Measurements from ENCODE around the gene TGFBR2. TPM values are rescaled to one million over a fixed set of nuclear protein-coding genes. Genes with fewer than 3 reads are reported as not detected.

The TGFBR2 gene
- total RNA-seq, 1 donor from 2014 or later = 19.5 TPM

GRCh38 chr3:30646181-30646876 lies 39.9 kb downstream of the TGFBR2 start:
- Mint-ChIP-seq H3K4me3 (ENCODE audit: low read depth) (no peak overlapping the region), H3K9me3 (no peaks in the 10 kb centered on the region), H3K27me3 (ENCODE audit: low read depth) (no peaks in the 10 kb centered on the region), H3K4me1 (ENCODE audit: low read depth) (peaks cover 84% of the 10 kb centered on the region), H3K27ac (peak overlapping the region; percentile 8), H3K36me3 (ENCODE audit: low read depth) (peaks cover 74% of the 10 kb centered on the region)
- DNase-seq (ENCODE audit: low spot score) = no peak
- intact Hi-C loops (cut with micrococcal nuclease) = no loop called here

DNA sequence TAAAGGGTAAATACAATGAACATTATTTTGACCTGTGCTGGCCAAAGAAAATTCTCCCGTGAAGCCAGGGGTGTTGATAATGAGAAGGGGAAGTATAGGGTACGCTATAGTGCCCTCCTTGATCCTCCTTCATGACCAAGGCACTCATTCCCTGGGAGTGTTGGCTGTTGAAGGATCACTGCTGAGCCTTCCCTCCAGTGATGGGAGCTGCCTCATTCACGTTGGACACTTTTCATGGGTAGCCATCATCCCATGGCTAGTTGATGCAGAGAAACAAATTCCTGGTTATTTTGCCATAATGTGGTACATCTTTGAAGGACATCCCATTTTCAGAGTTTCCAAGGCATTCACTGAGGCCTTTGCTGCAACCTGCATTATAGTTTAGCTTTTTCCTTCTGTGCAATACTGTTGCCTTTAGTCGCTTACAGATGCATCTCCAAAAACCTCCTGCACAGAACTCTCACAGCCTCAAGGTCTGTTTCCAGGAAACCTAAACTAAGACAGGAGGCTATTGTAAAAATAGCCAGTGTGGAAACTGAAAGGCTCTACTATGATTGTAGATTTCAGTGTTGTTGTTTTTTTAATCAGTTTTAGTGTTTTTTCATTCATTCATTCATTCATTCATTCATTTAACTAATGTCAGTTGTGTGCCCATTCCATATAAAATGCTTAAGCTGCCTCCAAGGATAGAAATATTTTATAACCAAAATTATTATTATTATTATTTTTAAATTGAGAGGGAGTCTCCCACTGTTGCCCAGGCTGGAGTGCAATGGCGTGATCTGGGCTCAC lies 40.8 kb downstream of the TGFBR2 start:
- Mint-ChIP-seq H3K27me3 (ENCODE audit: low read depth) (no peaks in the 10 kb centered on the region), H3K4me3 (ENCODE audit: low read depth) (no peak overlapping the region), H3K27ac (no peak overlapping the region), H3K36me3 (ENCODE audit: low read depth) (peaks cover 78% of the 10 kb centered on the region), H3K9me3 (no peaks in the 10 kb centered on the region), H3K4me1 (ENCODE audit: low read depth) (peaks cover 81% of the 10 kb centered on the region)
- intact Hi-C loops (cut with micrococcal nuclease) = no loop called here
- no peak for DNase-seq (ENCODE audit: low spot score)

DNA sequence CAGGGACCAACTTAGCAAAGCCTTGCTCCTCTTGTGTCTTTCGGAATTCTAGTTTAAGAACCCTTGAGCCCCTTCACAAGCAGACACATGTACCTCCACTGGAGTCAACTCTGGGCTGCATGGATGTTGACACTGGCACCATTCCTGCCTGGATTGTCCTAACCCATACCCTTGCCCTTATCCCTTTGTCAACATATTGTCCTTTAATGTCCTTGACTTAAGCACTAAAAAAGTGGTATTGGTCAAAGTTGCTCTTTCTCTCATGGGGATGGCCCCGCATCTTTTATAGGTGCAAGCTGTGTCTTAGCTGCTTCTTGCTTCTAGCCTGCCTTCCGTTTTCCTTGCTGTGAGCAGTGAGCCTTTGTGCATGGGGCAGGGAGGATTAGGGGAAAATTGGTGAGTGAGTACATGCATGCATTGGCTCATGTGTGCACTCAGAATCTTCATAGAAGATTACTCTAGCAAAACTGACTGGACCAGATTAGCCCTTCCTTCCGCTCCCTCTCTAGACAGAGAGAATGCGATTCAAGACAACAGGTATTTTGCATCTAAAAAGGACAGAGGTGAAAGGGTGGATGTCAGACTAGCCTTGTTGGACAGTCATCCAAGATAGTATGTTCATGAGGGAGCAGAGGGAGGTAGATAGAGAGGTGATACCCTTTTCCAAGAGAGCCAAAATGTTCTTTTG lies 42.4 kb downstream of the TGFBR2 start:
- no peaks in the 10 kb centered on the region for H3K9me3 Mint-ChIP-seq
- H3K4me3 Mint-ChIP-seq (ENCODE audit: low read depth) = no peak overlapping the region
- H3K27me3 Mint-ChIP-seq (ENCODE audit: low read depth) = no peaks in the 10 kb centered on the region
- peak overlapping the region; percentile 39 for H3K27ac Mint-ChIP-seq
- peaks cover 90% of the 10 kb centered on the region for H3K36me3 Mint-ChIP-seq (ENCODE audit: low read depth)
- no peak for DNase-seq (ENCODE audit: low spot score)
- peaks cover 83% of the 10 kb centered on the region for H3K4me1 Mint-ChIP-seq (ENCODE audit: low read depth)
- intact Hi-C loops (cut with micrococcal nuclease) = no loop called here

DNA sequence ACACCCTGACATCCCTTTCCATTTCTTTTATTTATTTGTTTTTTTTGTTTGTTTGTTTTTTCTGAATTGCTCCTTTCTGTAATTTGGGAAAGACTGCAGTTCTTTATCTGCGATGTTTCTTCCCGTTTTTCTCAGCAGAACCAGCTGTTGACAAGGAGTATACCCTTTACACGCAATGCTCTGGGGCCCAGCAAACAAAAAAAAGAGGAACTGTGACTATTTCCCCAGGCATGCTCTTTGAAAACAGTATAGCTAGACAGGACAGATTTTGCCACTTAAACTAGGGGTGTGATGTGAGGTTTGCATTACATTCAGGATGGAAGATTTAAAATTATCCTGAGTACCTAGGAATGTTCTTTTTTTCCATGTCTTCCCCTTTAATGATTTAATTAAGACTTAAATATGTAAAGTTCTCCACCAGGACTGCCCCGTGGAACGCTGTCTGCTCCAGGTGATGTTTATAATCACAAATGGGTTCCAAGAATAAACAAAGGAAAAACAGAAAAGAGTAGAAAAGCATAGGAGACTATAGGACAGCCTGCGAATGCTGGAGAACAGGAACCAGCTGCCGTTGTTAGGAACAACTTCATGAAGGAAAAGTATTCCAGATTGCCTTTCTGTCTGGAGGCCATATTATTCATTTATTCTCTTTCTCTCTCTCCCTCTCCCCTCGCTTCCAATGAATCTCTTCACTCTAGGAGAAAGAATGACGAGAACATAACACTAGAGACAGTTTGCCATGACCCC lies 43.3 kb downstream of the TGFBR2 start:
- intact Hi-C loops (cut with micrococcal nuclease) = loop anchor here (10.0 kb wide), 2 partner anchors 605 to 1805 kb away; no protein-coding TSS in a partner anchor
- H3K27ac Mint-ChIP-seq = peak overlapping the region; percentile 36
- H3K4me3 Mint-ChIP-seq (ENCODE audit: low read depth) = no peak overlapping the region
- peaks cover 82% of the 10 kb centered on the region for H3K4me1 Mint-ChIP-seq (ENCODE audit: low read depth)
- no peaks in the 10 kb centered on the region for H3K27me3 Mint-ChIP-seq (ENCODE audit: low read depth)
- no peak for DNase-seq (ENCODE audit: low spot score)
- no peaks in the 10 kb centered on the region for H3K9me3 Mint-ChIP-seq
- peaks cover 93% of the 10 kb centered on the region for H3K36me3 Mint-ChIP-seq (ENCODE audit: low read depth)

DNA sequence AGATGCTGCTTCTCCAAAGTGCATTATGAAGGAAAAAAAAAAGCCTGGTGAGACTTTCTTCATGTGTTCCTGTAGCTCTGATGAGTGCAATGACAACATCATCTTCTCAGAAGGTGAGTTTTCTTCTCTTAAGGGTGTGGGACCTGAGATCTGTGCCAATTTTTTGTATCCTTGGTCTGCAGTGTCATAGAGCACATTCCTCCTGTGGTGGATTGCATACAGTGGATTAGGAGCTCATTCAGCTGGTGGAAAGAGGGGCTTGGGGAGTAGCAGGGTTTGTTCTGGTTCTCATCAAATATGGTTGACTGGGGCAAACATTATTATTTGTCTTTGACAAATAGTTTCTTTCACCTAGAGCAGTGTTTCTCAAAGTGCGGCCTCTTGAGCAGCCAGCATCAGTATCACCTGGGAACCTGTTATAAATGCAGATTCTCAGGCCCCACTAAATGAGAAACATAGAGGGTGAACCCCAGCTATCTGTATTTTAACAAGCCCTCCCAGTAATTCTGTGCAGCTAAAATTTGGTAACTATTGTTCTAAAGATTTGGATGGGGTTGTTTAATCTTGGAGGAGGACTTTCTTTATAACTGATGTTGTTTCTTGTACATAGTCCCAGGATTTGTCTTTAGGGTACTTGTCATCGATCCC lies 44.1 kb downstream of the TGFBR2 start:
- DNase-seq (ENCODE audit: low spot score) = no peak
- Mint-ChIP-seq H3K9me3 (no peaks in the 10 kb centered on the region), H3K4me1 (ENCODE audit: low read depth) (peaks cover 82% of the 10 kb centered on the region), H3K4me3 (ENCODE audit: low read depth) (no peak overlapping the region), H3K36me3 (ENCODE audit: low read depth) (peaks cover 95% of the 10 kb centered on the region), H3K27ac (peak overlapping the region; percentile 36), H3K27me3 (ENCODE audit: low read depth) (no peaks in the 10 kb centered on the region)
- intact Hi-C loops (cut with micrococcal nuclease) = loop anchor here (10.0 kb wide), 2 partner anchors 604 to 1806 kb away; no protein-coding TSS in a partner anchor

- Mint-ChIP-seq H3K9me3 (no peaks in the 10 kb centered on the region), H3K4me3 (ENCODE audit: low read depth) (peak overlapping the region; percentile 26), H3K36me3 (ENCODE audit: low read depth) (peaks cover 91% of the 10 kb centered on the region), H3K4me1 (ENCODE audit: low read depth) (peaks cover 84% of the 10 kb centered on the region), H3K27me3 (ENCODE audit: low read depth) (no peaks in the 10 kb centered on the region), H3K27ac (peak overlapping the region; percentile 85)
- intact Hi-C loops (cut with micrococcal nuclease) = loop anchor here (2.0 to 10.0 kb wide), 3 partner anchors 29 to 1809 kb away; no protein-coding TSS in a partner anchor
- DNase-seq (ENCODE audit: low spot score) = no peak
These were observed 47.9 kb downstream of the TGFBR2 start for GRCh38 chr3:30654269-30654668.

DNA sequence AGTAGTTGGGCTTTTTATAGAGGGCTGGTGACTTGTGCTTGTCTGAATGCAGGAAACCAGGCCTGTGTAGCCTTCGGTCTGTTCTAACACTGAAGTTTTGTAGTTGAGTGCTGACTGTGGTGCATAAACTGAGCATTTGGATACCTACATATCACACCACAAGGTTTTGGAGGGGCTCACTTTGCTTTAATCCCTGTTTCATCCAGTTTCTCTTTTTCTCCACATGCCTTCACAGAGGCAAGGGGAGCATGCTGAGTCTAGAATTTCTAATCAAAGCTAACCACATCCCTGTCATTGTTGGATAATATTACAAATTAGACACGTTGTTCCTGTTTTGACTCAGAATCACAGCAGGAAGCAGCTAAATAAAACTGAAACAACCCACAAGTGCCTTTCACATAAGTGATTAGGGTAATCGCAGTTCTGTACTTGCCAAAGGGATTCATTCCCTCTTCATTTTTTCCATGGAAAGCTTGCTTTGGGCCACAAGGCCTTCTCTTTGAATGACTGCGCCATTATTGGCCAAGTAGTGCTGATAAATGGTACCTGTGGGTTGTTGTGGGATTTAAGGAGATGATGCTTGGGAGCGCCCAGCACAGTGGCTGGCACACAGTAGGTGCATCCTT lies 48.9 kb downstream of the TGFBR2 start:
- peak overlapping the region; percentile 85 for H3K27ac Mint-ChIP-seq
- H3K4me1 Mint-ChIP-seq (ENCODE audit: low read depth) = peaks cover 81% of the 10 kb centered on the region
- no peaks in the 10 kb centered on the region for H3K27me3 Mint-ChIP-seq (ENCODE audit: low read depth)
- peak; percentile 35 for DNase-seq (ENCODE audit: low spot score)
- H3K4me3 Mint-ChIP-seq (ENCODE audit: low read depth) = peak overlapping the region; percentile 49
- intact Hi-C loops (cut with micrococcal nuclease) = loop anchor here (1.0 to 10.0 kb wide), 7 partner anchors 11 to 1810 kb away; no protein-coding TSS in a partner anchor
- H3K9me3 Mint-ChIP-seq = no peaks in the 10 kb centered on the region
- peaks cover 82% of the 10 kb centered on the region for H3K36me3 Mint-ChIP-seq (ENCODE audit: low read depth)

- Mint-ChIP-seq H3K4me1 (ENCODE audit: low read depth) (peaks cover 86% of the 10 kb centered on the region), H3K9me3 (no peaks in the 10 kb centered on the region), H3K4me3 (ENCODE audit: low read depth) (no peak overlapping the region), H3K36me3 (ENCODE audit: low read depth) (peaks cover 82% of the 10 kb centered on the region), H3K27me3 (ENCODE audit: low read depth) (no peaks in the 10 kb centered on the region), H3K27ac (peak overlapping the region; percentile 92)
- intact Hi-C loops (cut with micrococcal nuclease) = loop anchor here (5.0 to 10.0 kb wide), 3 partner anchors 451 to 1812 kb away; no protein-coding TSS in a partner anchor
- no peak for DNase-seq (ENCODE audit: low spot score)
These were observed 50.3 kb downstream of the TGFBR2 start for GRCh38 chr3:30656624-30657141.

DNA sequence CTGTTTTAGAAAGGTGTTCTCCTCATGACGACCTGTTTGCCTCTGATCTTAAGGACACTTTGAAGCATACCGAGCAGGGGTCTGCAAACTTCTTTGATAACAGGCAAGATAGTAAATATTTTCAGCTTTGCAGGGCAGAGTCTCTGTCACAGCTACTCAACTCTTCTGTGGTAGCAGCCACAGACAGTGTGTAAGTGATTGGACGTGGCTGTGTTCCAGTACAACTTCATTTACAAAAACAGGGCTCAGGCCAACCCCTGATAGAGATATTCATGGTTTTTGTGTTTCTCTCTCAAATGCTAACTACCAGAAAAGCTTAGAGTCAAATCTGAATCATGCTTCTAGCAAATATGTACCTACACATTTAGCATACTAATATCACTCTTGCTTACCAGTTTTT lies 51.5 kb downstream of the TGFBR2 start:
- no peak for DNase-seq (ENCODE audit: low spot score)
- H3K36me3 Mint-ChIP-seq (ENCODE audit: low read depth) = peaks cover 81% of the 10 kb centered on the region
- no peaks in the 10 kb centered on the region for H3K9me3 Mint-ChIP-seq
- no peaks in the 10 kb centered on the region for H3K27me3 Mint-ChIP-seq (ENCODE audit: low read depth)
- no peak overlapping the region for H3K4me3 Mint-ChIP-seq (ENCODE audit: low read depth)
- intact Hi-C loops (cut with micrococcal nuclease) = loop anchor here (1.0 to 10.0 kb wide), 7 partner anchors 9 to 1813 kb away; partner anchors contain the start of gene TGFBR2
- peak overlapping the region; percentile 92 for H3K27ac Mint-ChIP-seq
- H3K4me1 Mint-ChIP-seq (ENCODE audit: low read depth) = peaks cover 88% of the 10 kb centered on the region

- Mint-ChIP-seq H3K27me3 (ENCODE audit: low read depth) (no peaks in the 10 kb centered on the region), H3K4me1 (ENCODE audit: low read depth) (peaks cover 90% of the 10 kb centered on the region), H3K27ac (peak overlapping the region; percentile 92), H3K9me3 (no peaks in the 10 kb centered on the region), H3K4me3 (ENCODE audit: low read depth) (peak overlapping the region; percentile 76), H3K36me3 (ENCODE audit: low read depth) (peaks cover 79% of the 10 kb centered on the region)
- peak; percentile 39 for DNase-seq (ENCODE audit: low spot score)
- intact Hi-C loops (cut with micrococcal nuclease) = loop anchor here (1.0 to 10.0 kb wide), 7 partner anchors 9 to 1814 kb away; partner anchors contain the start of gene TGFBR2
These were observed 52.1 kb downstream of the TGFBR2 start for GRCh38 chr3:30658328-30659052.
